MCF 10A (cell line): ENCODE measurements around the gene VRK1. TPM values are rescaled to one million over a fixed set of nuclear protein-coding genes. Genes with fewer than 3 reads are reported as not detected.
A peak's percentile ranks its signal among the peaks of the same experiment; 100 is the strongest.

Experiments used
- BruUV-seq: library from RNA; stranded (reverse); fragments of 400-500 nt; replicated peaks from 2 replicates; lab custom pipeline; 2021; lab: Mats Ljungman, UMichigan
- CTCF ChIA-PET: fragments of 300-600 bp; sonication (Branson Sonifier 250); formaldehyde crosslinking; extraction: SDS; loops from one replicate; lab custom pipeline; 2021; ENCODE audit warnings: antibody characterized with exemption, inconsistent platforms; lab: Yijun Ruan, JAX
- POLR2A ChIA-PET: fragments of 300-600, 350-650 bp; sonication (Branson Sonifier 250); formaldehyde crosslinking; extraction: SDS; loops from one replicate; lab custom pipeline; 2020; ENCODE audit warnings: antibody characterized with exemption, inconsistent platforms; lab: Yijun Ruan, JAX
- DNase-seq: peaks from one replicate; pipeline ENCODE4 v3.0.0-alpha.2; 2018; ENCODE audit not compliant: unreplicated experiment
- H3K27ac Mint-ChIP-seq: one replicate; pipeline ENCODE4 v1.8.0; 2022; ENCODE audit warnings: mild to moderate bottlenecking, low read depth, mixed read lengths; ENCODE audit not compliant: unreplicated experiment
- H3K27me3 Mint-ChIP-seq: one replicate; pipeline ENCODE4 v1.8.0; 2022; ENCODE audit warnings: mixed read lengths; ENCODE audit not compliant: insufficient read depth, unreplicated experiment
- H3K36me3 Mint-ChIP-seq: one replicate; pipeline ENCODE4 v1.8.0; 2022; ENCODE audit warnings: mild to moderate bottlenecking, moderate library complexity, mixed read lengths; ENCODE audit not compliant: insufficient read depth, unreplicated experiment
- H3K4me1 Mint-ChIP-seq: one replicate; pipeline ENCODE4 v1.8.0; 2022; ENCODE audit warnings: mixed read lengths; ENCODE audit not compliant: insufficient read depth, unreplicated experiment
- H3K4me3 Mint-ChIP-seq: one replicate; pipeline ENCODE4 v1.8.0; 2022; ENCODE audit warnings: mild to moderate bottlenecking, moderate library complexity, mixed read lengths; ENCODE audit not compliant: unreplicated experiment
- H3K9me3 Mint-ChIP-seq: one replicate; pipeline ENCODE4 v1.8.0; 2022; ENCODE audit warnings: mixed read lengths; ENCODE audit not compliant: unreplicated experiment
- intact Hi-C: fragments of 100-400 bp; cut with micrococcal nuclease; formaldehyde crosslinking; loops from 2 replicates; pipeline ENCODE4 v1.14.1; 2022
- total RNA-seq: library from RNA; stranded (reverse); gene quantifications from 2 replicates; pipeline ENCODE4 v1.2.3, GENCODE V29; 2022
- TF ChIP-seq, protein P1 (sequence below): fragments of 200-600 bp; IDR thresholded peaks from one replicate; pipeline ENCODE4 v1.8.0; 2022; ENCODE audit warnings: antibody characterized with exemption, mild to moderate bottlenecking; ENCODE audit not compliant: unreplicated experiment

The VRK1 gene
- total RNA-seq, 1 experiment from 2014 or later: 17.7 TPM

DNA sequence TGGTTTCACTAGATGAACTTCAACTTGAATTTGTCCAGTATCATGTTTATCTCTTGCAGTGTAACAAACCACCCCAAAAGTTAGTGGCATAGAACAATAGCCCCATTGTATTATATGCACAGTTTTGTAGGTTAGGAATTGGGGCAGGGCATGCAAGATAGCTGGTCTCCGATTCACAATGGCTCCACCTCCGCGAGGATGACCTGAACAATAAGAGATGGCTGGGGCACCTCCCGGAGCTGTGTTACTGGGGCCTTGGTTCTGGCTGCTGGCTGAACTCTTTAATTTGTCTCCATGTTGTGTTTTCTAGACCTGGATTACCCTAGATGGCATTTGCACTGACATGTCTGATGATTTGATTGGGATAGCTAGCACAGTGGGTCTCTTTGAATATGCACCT is 20.4 kb upstream of the VRK1 start:
- no peak for DNase-seq
- H3K4me3 Mint-ChIP-seq: no peak overlapping the region
- no peaks in the 10 kb centered on the region for H3K36me3 Mint-ChIP-seq
- no peaks in the 10 kb centered on the region for H3K4me1 Mint-ChIP-seq
- TF ChIP-seq, protein P1, sequence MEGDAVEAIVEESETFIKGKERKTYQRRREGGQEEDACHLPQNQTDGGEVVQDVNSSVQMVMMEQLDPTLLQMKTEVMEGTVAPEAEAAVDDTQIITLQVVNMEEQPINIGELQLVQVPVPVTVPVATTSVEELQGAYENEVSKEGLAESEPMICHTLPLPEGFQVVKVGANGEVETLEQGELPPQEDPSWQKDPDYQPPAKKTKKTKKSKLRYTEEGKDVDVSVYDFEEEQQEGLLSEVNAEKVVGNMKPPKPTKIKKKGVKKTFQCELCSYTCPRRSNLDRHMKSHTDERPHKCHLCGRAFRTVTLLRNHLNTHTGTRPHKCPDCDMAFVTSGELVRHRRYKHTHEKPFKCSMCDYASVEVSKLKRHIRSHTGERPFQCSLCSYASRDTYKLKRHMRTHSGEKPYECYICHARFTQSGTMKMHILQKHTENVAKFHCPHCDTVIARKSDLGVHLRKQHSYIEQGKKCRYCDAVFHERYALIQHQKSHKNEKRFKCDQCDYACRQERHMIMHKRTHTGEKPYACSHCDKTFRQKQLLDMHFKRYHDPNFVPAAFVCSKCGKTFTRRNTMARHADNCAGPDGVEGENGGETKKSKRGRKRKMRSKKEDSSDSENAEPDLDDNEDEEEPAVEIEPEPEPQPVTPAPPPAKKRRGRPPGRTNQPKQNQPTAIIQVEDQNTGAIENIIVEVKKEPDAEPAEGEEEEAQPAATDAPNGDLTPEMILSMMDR: no peak
- H3K27me3 Mint-ChIP-seq: no peaks in the 10 kb centered on the region
- H3K9me3 Mint-ChIP-seq: no peaks in the 10 kb centered on the region
- no TSS peak for BruUV-seq
- intact Hi-C loops: no loop called here
- ChIA-PET CTCF (interaction anchor here (0.6 kb wide), 1 partner anchor 354 kb away, joined by 3 read pairs; no protein-coding TSS in a partner anchor), POLR2A (interaction anchor here (0.6 kb wide), 1 partner anchor 15 kb away, joined by 5 read pairs; no protein-coding TSS in a partner anchor)
- H3K27ac Mint-ChIP-seq: no peak overlapping the region

DNA sequence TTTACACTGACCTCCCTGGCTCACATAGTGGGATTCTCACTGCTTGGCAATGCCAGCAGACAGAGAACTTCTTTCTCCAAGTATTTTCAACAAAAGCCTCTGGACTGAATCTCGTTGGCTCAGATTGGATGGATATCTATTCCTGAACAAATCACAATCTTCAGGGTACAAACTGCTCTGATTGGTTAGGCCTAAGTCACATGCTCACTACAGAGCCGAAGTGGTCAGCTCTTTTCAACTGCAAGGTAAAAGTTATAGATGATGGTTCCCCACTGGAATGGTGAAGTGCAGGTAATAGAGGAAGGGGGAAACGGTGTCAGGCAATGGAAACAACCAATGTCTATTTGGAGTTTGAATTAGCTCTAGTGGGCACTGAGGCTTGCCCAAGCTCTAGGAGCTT is 16.7 kb upstream of the VRK1 start:
- TF ChIP-seq, protein P1: no peak
- CTCF ChIA-PET: interaction anchor here (0.7 kb wide), 1 partner anchor 40 kb away, joined by 3 read pairs; no protein-coding TSS in a partner anchor
- H3K9me3 Mint-ChIP-seq: no peaks in the 10 kb centered on the region
- H3K4me3 Mint-ChIP-seq: no peak overlapping the region
- POLR2A ChIA-PET: no interaction called here
- intact Hi-C loops: loop anchor here (5.0 kb wide), 1 partner anchor 72 kb away; no protein-coding TSS in a partner anchor
- no peaks in the 10 kb centered on the region for H3K36me3 Mint-ChIP-seq
- H3K27me3 Mint-ChIP-seq: no peaks in the 10 kb centered on the region
- BruUV-seq: no TSS peak
- peaks cover 18% of the 10 kb centered on the region for H3K4me1 Mint-ChIP-seq
- no peak overlapping the region for H3K27ac Mint-ChIP-seq
- DNase-seq: no peak

DNA sequence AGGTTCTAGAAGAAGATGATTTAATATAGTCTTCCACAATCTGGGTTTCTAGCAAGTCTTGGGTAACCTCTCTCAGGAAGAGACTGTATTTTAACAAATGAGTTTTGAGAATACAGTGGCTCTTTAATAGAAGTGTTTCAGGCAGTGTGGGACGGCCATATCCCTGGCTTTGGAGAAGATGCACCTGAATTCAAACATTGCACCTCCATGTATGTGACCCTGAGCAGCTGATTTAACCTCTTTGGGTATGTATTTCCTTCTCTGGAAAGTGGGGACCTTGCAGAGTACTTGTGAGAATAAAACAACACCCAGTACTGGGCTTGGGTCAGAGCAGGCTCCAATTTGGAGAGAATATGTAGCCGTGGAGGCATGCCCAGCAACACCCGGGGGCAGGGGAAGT is 15.8 kb upstream of the VRK1 start:
- TF ChIP-seq, protein P1: no peak
- POLR2A ChIA-PET: no interaction called here
- no peak for DNase-seq
- H3K27ac Mint-ChIP-seq: no peak overlapping the region
- peaks cover 18% of the 10 kb centered on the region for H3K4me1 Mint-ChIP-seq
- no peaks in the 10 kb centered on the region for H3K36me3 Mint-ChIP-seq
- H3K9me3 Mint-ChIP-seq: no peaks in the 10 kb centered on the region
- CTCF ChIA-PET: no interaction called here
- no peaks in the 10 kb centered on the region for H3K27me3 Mint-ChIP-seq
- intact Hi-C loops: loop anchor here (5.0 kb wide), 1 partner anchor 71 kb away; no protein-coding TSS in a partner anchor
- no peak overlapping the region for H3K4me3 Mint-ChIP-seq
- BruUV-seq: no TSS peak

DNA sequence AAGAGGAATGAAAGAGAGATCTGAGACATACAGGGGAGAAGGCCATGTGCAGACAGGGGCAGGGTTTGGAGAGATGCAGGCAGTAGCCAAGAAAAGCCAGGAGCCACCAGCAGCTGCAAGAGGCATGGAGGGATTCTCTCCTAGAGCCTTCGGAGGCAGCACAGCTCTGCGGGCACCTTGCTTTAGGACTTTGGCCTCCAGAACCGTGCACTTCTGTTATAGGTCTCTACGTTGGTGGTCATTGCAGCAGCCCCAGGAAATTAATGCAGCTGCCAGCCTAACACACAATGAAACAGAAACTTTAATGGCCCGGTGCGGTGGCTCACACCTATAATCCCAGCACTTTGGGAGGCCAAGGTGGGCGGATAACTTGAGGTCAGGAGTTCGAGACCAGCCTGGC is 14.7 kb upstream of the VRK1 start:
- Mint-ChIP-seq H3K36me3 (no peaks in the 10 kb centered on the region), H3K27me3 (no peaks in the 10 kb centered on the region), H3K4me3 (peak overlapping the region; percentile 66), H3K9me3 (no peaks in the 10 kb centered on the region), H3K27ac (no peak overlapping the region), H3K4me1 (peaks cover 18% of the 10 kb centered on the region)
- POLR2A ChIA-PET: interaction anchor here (0.7 to 3.1 kb wide), 9 partner anchors 10 to 1532 kb away, joined by 3 to 35 read pairs (median 6); partner anchors contain the start of gene VRK1
- CTCF ChIA-PET: interaction anchor here (0.8 to 1.3 kb wide), 5 partner anchors 9 to 533 kb away, joined by 3 to 11 read pairs (median 3); no protein-coding TSS in a partner anchor
- TF ChIP-seq, protein P1: no peak
- peak; percentile 1 for DNase-seq
- intact Hi-C loops: loop anchor here (5.0 kb wide), 1 partner anchor 70 kb away; no protein-coding TSS in a partner anchor
- no TSS peak for BruUV-seq
